ENCODE measurements around the gene ZFP28. TPM values are rescaled to one million over a fixed set of nuclear protein-coding genes. Genes with fewer than 3 reads are reported as not detected.

ZFP28 gene
- total RNA-seq, 1 donor from 2014 or later = 1.9 TPM

GRCh38 chr19:56573914-56574313 is 35.2 kb downstream of the ZFP28 start:
- Mint-ChIP-seq H3K4me3 (ENCODE audit: unreplicated experiment) (peak overlapping the region; percentile 49), H3K9me3 (ENCODE audit: unreplicated experiment) (peaks cover 67% of the 10 kb centered on the region), H3K27me3 (ENCODE audit: unreplicated experiment) (peaks cover 5% of the 10 kb centered on the region), H3K4me1 (ENCODE audit: unreplicated experiment) (no peaks in the 10 kb centered on the region), H3K27ac (ENCODE audit: unreplicated experiment) (no peak overlapping the region), H3K36me3 (ENCODE audit: low read depth, unreplicated experiment) (peaks cover 95% of the 10 kb centered on the region)
- no peak for TF ChIP-seq CTCF (IDR thresholded peaks at IDR 0.05; ENCODE audit: unreplicated experiment)
- no peak for DNase-seq (ENCODE audit: low spot score)

GRCh38 chr19:56577719-56578602 is 39.2 kb downstream of the ZFP28 start:
- no peak for DNase-seq (ENCODE audit: low spot score)
- TF ChIP-seq CTCF (IDR thresholded peaks at IDR 0.05; ENCODE audit: unreplicated experiment) = no peak
- Mint-ChIP-seq H3K27me3 (ENCODE audit: unreplicated experiment) (peaks cover 5% of the 10 kb centered on the region), H3K4me1 (ENCODE audit: unreplicated experiment) (no peaks in the 10 kb centered on the region), H3K4me3 (ENCODE audit: unreplicated experiment) (peak overlapping the region; percentile 60), H3K36me3 (ENCODE audit: low read depth, unreplicated experiment) (peaks cover 73% of the 10 kb centered on the region), H3K9me3 (ENCODE audit: unreplicated experiment) (peaks cover 63% of the 10 kb centered on the region), H3K27ac (ENCODE audit: unreplicated experiment) (no peak overlapping the region)

GRCh38 chr19:56594446-56594782 is 55.7 kb downstream of the ZFP28 start:
- Mint-ChIP-seq H3K9me3 (ENCODE audit: unreplicated experiment) (peaks cover 28% of the 10 kb centered on the region), H3K4me1 (ENCODE audit: unreplicated experiment) (peaks cover 30% of the 10 kb centered on the region), H3K27me3 (ENCODE audit: unreplicated experiment) (peaks cover 11% of the 10 kb centered on the region), H3K36me3 (ENCODE audit: low read depth, unreplicated experiment) (peaks cover 38% of the 10 kb centered on the region), H3K4me3 (ENCODE audit: unreplicated experiment) (peak overlapping the region; percentile 100), H3K27ac (ENCODE audit: unreplicated experiment) (no peak overlapping the region)
- no peak for DNase-seq (ENCODE audit: low spot score)
- TF ChIP-seq CTCF (IDR thresholded peaks at IDR 0.05; ENCODE audit: unreplicated experiment) = no peak

GRCh38 chr19:56594783-56595547 is 56.2 kb downstream of the ZFP28 start, which contains the start of gene ZNF71:
ZNF71 (plus strand) TSS chr19:56595302; CDS start chr19:56601559, 6,257 bp downstream.
- Mint-ChIP-seq H3K9me3 (ENCODE audit: unreplicated experiment) (peaks cover 27% of the 10 kb centered on the region), H3K27ac (ENCODE audit: unreplicated experiment) (peak within 1 kb of the TSS; percentile 96), H3K27me3 (ENCODE audit: unreplicated experiment) (peaks cover 12% of the 10 kb centered on the region), H3K36me3 (ENCODE audit: low read depth, unreplicated experiment) (peaks cover 38% of the 10 kb centered on the region), H3K4me3 (ENCODE audit: unreplicated experiment) (peak within 1 kb of the TSS; percentile 100), H3K4me1 (ENCODE audit: unreplicated experiment) (peaks cover 30% of the 10 kb centered on the region)
- no peak for TF ChIP-seq CTCF (IDR thresholded peaks at IDR 0.05; ENCODE audit: unreplicated experiment)
- DNase-seq (ENCODE audit: low spot score) = peak; percentile 94
